Measurements from ENCODE around the gene ATP4B. TPM values are rescaled to one million over a fixed set of nuclear protein-coding genes. Genes with fewer than 3 reads are reported as not detected.

The ATP4B gene
- total RNA-seq, 1 experiment from 2014 or later: not detected

GRCh38 chr13:113658836-113659235, 838 bp upstream of the ATP4B start:
- in situ Hi-C loops (cut with HindIII; ENCODE audit: low sequenced_read_pairs): no loop called here

GRCh38 chr13:113656831-113657671, 947 bp downstream of the ATP4B start:
- in situ Hi-C loops (cut with HindIII; ENCODE audit: low sequenced_read_pairs): no loop called here
- DNase-seq (ENCODE audit: low spot score): no peak

More at GRCh38 chr13:113658836-113659235, 838 bp upstream of the ATP4B start:
- no peak for DNase-seq (ENCODE audit: low spot score)

GRCh38 chr13:113656003-113656588, 1.9 kb downstream of the ATP4B start:
- DNase-seq (ENCODE audit: low spot score): no peak
- in situ Hi-C loops (cut with HindIII; ENCODE audit: low sequenced_read_pairs): no loop called here

GRCh38 chr13:113655346-113656002, 2.5 kb downstream of the ATP4B start:
- no peak for DNase-seq (ENCODE audit: low spot score)
- in situ Hi-C loops (cut with HindIII; ENCODE audit: low sequenced_read_pairs): no loop called here

GRCh38 chr13:113654591-113655345, 3.2 kb downstream of the ATP4B start:
- in situ Hi-C loops (cut with HindIII; ENCODE audit: low sequenced_read_pairs): no loop called here
- DNase-seq (ENCODE audit: low spot score): no peak

- DNase-seq (ENCODE audit: low spot score): no peak
- in situ Hi-C loops (cut with HindIII; ENCODE audit: low sequenced_read_pairs): no loop called here
Observed at GRCh38 chr13:113654175-113654560, 3.8 kb downstream of the ATP4B start.

- in situ Hi-C loops (cut with HindIII; ENCODE audit: low sequenced_read_pairs): no loop called here
- DNase-seq (ENCODE audit: low spot score): no peak
Observed at GRCh38 chr13:113653264-113654174, 4.5 kb downstream of the ATP4B start.

- in situ Hi-C loops (cut with HindIII; ENCODE audit: low sequenced_read_pairs): no loop called here
- no peak for DNase-seq (ENCODE audit: low spot score)
Observed at GRCh38 chr13:113652404-113653263, 5.4 kb downstream of the ATP4B start.

GRCh38 chr13:113651511-113652403, 6.2 kb downstream of the ATP4B start:
- no peak for DNase-seq (ENCODE audit: low spot score)

GRCh38 chr13:113650731-113651148, 7.3 kb downstream of the ATP4B start:
- DNase-seq (ENCODE audit: low spot score): no peak

More at GRCh38 chr13:113651511-113652403, 6.2 kb downstream of the ATP4B start:
- in situ Hi-C loops (cut with HindIII; ENCODE audit: low sequenced_read_pairs): no loop called here

GRCh38 chr13:113650275-113650674, 7.7 kb downstream of the ATP4B start:
- in situ Hi-C loops (cut with HindIII; ENCODE audit: low sequenced_read_pairs): no loop called here

More at GRCh38 chr13:113650731-113651148, 7.3 kb downstream of the ATP4B start:
- in situ Hi-C loops (cut with HindIII; ENCODE audit: low sequenced_read_pairs): no loop called here

GRCh38 chr13:113649212-113649611, 8.8 kb downstream of the ATP4B start:
- in situ Hi-C loops (cut with HindIII; ENCODE audit: low sequenced_read_pairs): no loop called here
- DNase-seq (ENCODE audit: low spot score): no peak

More at GRCh38 chr13:113650275-113650674, 7.7 kb downstream of the ATP4B start:
- no peak for DNase-seq (ENCODE audit: low spot score)

- DNase-seq (ENCODE audit: low spot score): no peak
- in situ Hi-C loops (cut with HindIII; ENCODE audit: low sequenced_read_pairs): no loop called here
Observed at GRCh38 chr13:113648216-113648610, 9.8 kb downstream of the ATP4B start.

- in situ Hi-C loops (cut with HindIII; ENCODE audit: low sequenced_read_pairs): no loop called here
- DNase-seq (ENCODE audit: low spot score): peak; percentile 86
Observed at GRCh38 chr13:113647351-113648215, 10.4 kb downstream of the ATP4B start.

GRCh38 chr13:113646921-113647340, 11.1 kb downstream of the ATP4B start:
- DNase-seq (ENCODE audit: low spot score): no peak
- in situ Hi-C loops (cut with HindIII; ENCODE audit: low sequenced_read_pairs): no loop called here

GRCh38 chr13:113646376-113646775, 11.6 kb downstream of the ATP4B start:
- DNase-seq (ENCODE audit: low spot score): no peak
- in situ Hi-C loops (cut with HindIII; ENCODE audit: low sequenced_read_pairs): no loop called here

All from G401 (cell line).